Kidney capillary endothelial cell (primary cell): ENCODE data around the gene DUSP22.
"Not testable (repeated sequence)": the region's sequence is repeated elsewhere in the genome, so short reads cannot be mapped to it uniquely, and the experiment has no call there.

Experiments used
- DNase-seq: peaks from one replicate; pipeline ENCODE4 v3.0.0-alpha.2; 2018; ENCODE audit warnings: low spot score

DUSP22 gene

GRCh38 chr6:280775-281468, 11.4 kb upstream of the DUSP22 start:
- DNase-seq: no peak

GRCh38 chr6:281469-282103, 10.7 kb upstream of the DUSP22 start:
- DNase-seq: no peak

GRCh38 chr6:282177-282866, 10.0 kb upstream of the DUSP22 start:
- no peak for DNase-seq

DNA sequence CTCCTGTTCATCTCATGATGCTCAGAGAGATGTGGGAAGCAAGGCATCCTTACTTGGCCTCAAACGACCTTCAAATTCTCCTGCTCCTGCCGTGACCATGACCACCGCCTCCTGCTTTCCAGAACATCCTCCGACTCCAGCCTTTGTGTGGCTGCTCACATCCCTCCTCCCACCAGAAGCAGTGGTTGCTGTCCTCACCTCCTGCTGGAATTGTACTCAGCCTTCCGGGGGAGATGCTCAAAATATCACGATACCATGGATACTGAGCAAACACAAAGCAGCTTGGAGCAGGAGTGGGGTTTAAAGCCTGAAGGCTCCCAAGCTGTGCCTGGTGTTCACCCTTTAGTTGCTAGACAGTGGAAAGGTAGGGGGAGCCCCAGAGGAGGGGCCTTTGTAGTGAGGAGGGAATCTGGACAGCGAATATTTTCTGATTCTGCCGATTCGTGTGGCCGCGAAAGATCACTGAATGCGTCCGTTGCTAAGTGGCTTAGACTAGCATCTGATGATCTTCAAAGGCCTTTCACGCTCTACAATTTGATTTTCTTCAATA, 9.3 kb upstream of the DUSP22 start:
- DNase-seq: no peak

DNA sequence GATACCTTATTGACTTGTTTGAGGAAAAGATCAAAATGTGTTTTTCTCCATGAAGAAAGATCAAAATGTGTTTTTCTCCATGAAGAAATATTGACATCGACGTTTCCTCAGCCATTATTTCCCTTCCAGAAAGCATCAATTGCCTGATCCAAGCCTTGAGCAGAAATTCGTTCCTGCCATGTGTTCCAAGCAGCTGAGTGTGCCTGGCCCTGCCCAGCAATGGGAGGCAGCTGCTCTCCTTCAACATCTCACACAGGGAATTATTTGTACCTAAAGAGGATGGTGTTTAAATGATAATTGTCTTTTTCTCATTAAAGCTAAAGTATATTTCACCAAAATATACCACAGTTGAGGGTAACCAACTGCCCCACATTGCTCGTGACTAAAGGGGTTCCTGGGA, 7.8 kb upstream of the DUSP22 start:
- no peak for DNase-seq

- no peak for DNase-seq
Observed at GRCh38 chr6:285030-285771, 7.1 kb upstream of the DUSP22 start.

- not testable (repeated sequence) for DNase-seq
Observed at GRCh38 chr6:285902-286301, 6.4 kb upstream of the DUSP22 start.

DNA sequence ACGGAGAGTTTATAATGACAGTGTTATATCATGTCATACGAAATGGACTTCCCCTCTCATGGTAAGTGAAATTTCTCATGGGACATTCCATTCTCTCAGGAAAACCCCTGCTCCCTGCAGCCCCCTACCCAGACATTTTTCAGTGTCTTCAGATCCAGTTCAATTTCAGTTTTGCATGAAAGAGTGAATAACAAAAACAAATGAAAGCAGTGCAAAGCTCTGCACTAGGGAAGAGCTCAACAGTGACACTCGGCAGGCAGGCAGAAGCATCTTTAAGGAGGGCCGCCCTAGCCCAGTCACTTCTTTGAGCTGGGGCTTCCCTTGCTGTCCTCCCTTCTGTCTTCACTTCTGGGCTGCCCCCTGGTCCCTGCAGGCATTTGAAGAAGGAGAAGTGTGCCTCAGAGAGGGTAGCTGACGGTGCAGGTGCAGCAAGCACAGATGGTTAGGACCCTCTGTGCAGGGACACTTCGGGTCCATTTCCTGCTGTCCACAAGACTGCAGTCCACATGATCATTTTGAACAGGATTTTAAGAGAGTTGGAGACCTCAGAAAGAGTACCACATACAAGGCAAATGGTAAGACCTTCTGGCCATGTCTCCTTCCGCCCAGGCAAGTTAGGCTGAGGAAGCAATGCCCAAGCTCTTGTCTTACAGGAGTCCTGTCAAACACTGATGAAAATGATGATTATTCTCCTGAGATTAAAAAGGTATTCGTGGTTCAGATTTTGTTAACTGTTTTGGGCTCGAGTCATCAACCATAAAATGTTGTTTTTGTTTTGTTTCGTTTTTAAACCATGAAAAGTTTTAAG, 5.4 kb upstream of the DUSP22 start:
- no peak for DNase-seq

DNA sequence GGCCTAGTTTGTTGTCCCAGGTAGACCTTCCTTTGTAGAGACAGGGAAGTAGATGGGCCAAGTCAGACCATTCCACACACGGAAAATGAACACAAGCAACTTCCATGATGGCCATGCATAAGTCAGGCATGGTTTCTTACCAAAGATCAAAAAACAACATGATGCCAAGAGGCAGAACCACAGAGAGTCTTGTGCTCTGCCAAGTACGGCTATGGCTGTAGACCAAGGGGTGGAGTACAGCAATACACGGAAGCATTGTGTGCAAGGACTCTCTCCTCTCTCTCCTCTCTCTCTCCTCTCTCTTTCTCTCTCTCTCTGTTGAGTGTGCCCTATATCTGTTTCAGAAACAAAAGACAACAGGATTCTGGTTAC, 4.8 kb upstream of the DUSP22 start:
- DNase-seq: no peak

GRCh38 chr6:288866-289265, 3.4 kb upstream of the DUSP22 start:
- DNase-seq: no peak

GRCh38 chr6:290111-290922, 2.0 kb upstream of the DUSP22 start:
- no peak for DNase-seq

DNA sequence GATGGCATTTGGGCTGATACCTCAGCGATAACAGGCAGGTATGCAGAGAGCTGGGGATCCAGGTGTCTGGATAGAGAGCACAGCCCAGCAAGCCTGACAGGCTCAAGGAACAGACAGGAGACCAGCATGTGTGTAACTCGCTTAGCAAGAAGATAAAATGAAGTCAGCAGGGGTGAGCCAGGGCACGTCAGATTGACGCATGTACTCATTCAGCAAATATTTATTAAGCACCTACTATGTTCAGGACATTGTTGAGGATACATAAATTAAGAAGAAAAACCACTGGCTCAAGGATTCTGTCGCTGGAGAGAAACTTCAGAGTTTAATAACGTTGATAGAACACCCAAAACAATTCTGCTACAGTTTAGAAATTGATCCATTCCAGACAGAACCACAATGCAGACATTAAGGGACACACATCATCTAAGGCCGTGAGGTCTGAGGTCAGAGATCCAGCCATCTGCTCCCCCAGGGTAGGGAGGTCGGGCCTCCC, 1.0 kb upstream of the DUSP22 start:
- peak; percentile 23 for DNase-seq

GRCh38 chr6:292506-293192, 362 bp downstream of the DUSP22 start:
- peak; percentile 37 for DNase-seq

DNA sequence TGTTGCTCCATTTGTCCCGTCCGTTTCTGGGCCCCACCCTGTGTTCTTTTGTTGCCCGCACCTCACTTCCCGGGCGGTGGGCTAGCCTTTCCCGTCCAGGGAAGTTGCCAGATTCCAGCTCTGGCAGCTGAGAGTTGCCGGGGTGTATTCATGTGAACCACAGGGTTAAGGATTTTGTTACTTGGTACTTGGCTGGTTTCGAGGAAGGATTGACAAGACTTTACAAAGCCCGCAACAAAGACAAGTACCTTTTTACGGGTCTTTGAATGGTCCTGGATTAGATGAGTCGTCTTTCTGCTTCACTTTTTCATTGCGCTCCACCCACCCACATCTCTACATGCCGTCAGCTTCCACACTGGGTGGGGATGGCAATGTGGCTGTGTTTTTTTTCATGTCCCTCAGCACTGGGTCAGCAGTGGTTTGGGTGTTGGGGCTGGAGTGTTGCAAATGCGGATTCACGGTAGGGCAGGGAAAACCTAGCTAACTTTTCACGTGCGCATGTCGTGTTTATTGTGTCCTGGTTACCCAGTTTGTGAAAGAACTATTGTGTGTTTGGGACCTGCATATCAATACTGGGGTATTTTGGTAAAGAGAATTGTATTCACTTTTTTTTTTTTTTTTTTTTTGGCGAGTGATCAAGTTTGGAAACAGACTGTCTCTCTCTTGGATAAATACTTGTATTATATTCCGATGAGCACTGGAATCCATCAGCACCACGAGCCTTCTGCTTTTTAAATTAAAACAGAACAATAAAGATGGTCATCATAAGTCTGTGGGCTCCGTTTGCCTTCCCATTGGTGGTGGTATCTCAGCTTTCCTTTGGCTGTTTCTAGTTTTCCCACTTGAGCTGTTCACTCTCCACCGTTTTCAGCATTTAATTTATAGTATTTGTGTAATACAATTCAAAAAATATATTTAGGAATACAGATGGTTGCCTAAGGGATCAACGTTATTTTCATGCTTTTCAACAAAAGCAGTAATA, 1.2 kb downstream of the DUSP22 start:
- peak; percentile 33 for DNase-seq

DNA sequence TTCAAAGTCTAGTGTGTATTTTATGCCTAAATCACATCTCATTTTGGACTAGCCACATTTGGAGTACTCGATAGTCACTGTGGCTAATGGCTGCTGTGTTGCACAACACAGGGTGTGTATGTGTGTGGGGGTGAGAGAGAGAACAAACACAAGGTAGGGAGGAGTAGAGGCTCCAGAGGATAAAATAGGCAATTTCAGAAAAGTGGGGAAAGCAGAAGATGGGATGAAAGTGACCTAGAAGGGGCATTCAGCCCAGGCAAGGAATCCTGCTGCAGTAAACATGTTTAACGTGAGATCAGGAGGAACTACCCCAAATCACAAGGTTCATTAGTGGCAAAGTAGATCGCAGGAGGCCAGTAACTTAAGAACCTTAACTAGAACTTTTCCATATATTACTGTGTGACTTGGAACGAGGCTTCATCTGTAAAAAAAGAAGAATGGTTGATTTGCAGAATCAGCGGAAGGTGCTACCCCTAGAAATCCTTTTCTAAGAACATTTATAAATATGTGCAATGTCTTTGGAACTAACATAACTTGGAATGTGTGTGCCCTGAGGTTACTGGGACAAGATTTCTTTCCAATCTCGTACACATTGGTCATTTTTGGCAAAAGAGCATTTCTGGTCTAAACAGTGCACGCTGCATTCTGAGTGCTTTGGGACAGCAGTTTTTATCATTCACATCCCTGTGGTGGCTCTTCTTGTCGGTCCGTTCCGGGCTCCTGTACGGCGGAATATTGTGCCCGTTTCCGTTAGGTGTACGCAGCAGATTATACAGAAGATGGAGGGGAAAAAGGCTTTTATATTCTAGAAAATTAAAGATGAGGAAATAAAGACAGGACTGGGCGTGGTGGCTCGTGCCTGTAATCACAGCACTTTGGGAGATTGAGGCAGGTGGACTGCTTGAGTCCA, 2.6 kb downstream of the DUSP22 start:
- DNase-seq: no peak

- peak; percentile 76 for DNase-seq
Observed at GRCh38 chr6:296151-297122, 4.2 kb downstream of the DUSP22 start.
